ENCODE results near the gene GNGT1. TPM values are rescaled to one million over a fixed set of nuclear protein-coding genes. Genes with fewer than 3 reads are reported as not detected.

Gene GNGT1
- total and polyA plus RNA-seq, 2 donors (not counting 3 experiments of a cell fraction or from before 2014, with no cell fraction given), result not detected

GRCh38 chr7:93941945-93942344 is 35.6 kb downstream of the GNGT1 start:
- no peaks in the 10 kb centered on the region for H3K27me3 ChIP-seq (ENCODE audit: control insufficient read depth in 2 of 2, insufficient read depth in 2 of 2, low read length in 2 of 2)
- ChIA-PET POLR2A (no interaction called here), CTCF (no interaction called here)
- H3K4me2 ChIP-seq (ENCODE audit: insufficient read depth, low read length), result no peak overlapping the region
- H3K9me3 ChIP-seq (replicated peaks; ENCODE audit: control insufficient read depth, insufficient read depth, low read length), result no peaks in the 10 kb centered on the region
- intact Hi-C loops (cut with micrococcal nuclease), result loop anchor here (10.0 kb wide), 1 partner anchor 1307 kb away; no protein-coding TSS in a partner anchor
- FAIRE-seq (no peak), DNase-seq (ENCODE audit: low read depth, low spot score) (no peak)
- BruUV-seq (replicated peaks), result no TSS peak
- no peaks in the 10 kb centered on the region for H4K20me1 ChIP-seq (replicated peaks; ENCODE audit: control insufficient read depth, extremely low read depth, insufficient read depth, low read length)
- H3K4me1 ChIP-seq (ENCODE audit: control insufficient read depth, extremely low read depth, insufficient read depth, low read length), result peaks cover 70% of the 10 kb centered on the region
- TF ChIP-seq EZH2 (IDR thresholded peaks at IDR 0.05; ENCODE audit: borderline replicate concordance, low read depth, low read length, severe bottlenecking) (no peak), JUN (IDR thresholded peaks at IDR 0.05; ENCODE audit: borderline replicate concordance, insufficient read depth, insufficient read length, low read depth) (no peak), MYC (IDR thresholded peaks at IDR 0.05; ENCODE audit: low read depth, low read length) (no peak), POLR2AphosphoS5 (IDR thresholded peaks at IDR 0.05; ENCODE audit: insufficient read depth, low read depth, low read length) (no peak), GATA2 (IDR thresholded peaks at IDR 0.05; ENCODE audit: insufficient read depth, insufficient read length, low read depth, low read length) (no peak), FOS (IDR thresholded peaks at IDR 0.05; ENCODE audit: borderline replicate concordance, insufficient read depth, low read length) (no peak), MAX (IDR thresholded peaks at IDR 0.05; ENCODE audit: insufficient read depth, insufficient read length) (no peak), POLR2A (IDR thresholded peaks at IDR 0.05; ENCODE audit: low read depth, low read length) (no peak)
- TF ChIP-seq, protein P1, sequence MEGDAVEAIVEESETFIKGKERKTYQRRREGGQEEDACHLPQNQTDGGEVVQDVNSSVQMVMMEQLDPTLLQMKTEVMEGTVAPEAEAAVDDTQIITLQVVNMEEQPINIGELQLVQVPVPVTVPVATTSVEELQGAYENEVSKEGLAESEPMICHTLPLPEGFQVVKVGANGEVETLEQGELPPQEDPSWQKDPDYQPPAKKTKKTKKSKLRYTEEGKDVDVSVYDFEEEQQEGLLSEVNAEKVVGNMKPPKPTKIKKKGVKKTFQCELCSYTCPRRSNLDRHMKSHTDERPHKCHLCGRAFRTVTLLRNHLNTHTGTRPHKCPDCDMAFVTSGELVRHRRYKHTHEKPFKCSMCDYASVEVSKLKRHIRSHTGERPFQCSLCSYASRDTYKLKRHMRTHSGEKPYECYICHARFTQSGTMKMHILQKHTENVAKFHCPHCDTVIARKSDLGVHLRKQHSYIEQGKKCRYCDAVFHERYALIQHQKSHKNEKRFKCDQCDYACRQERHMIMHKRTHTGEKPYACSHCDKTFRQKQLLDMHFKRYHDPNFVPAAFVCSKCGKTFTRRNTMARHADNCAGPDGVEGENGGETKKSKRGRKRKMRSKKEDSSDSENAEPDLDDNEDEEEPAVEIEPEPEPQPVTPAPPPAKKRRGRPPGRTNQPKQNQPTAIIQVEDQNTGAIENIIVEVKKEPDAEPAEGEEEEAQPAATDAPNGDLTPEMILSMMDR (IDR thresholded peaks at IDR 0.05; ENCODE audit: extremely low read depth in 1 of 2, insufficient read depth in 1 of 2, low read depth in 1 of 2, low read length in 2 of 2), result no peak
- no peak overlapping the region for H3K27ac ChIP-seq (ENCODE audit: insufficient read depth, low read depth, low read length)
- no peaks in the 10 kb centered on the region for H3K9me1 ChIP-seq (replicated peaks; ENCODE audit: control insufficient read depth, extremely low read depth, insufficient read depth, low read length)
- no peak overlapping the region for H3K4me3 ChIP-seq (replicated peaks in 1 of 3; ENCODE audit: insufficient read depth in 1 of 3, low read depth in 1 of 3, low read length in 3 of 3)
- dilution Hi-C loops (cut with MboI; ENCODE audit: extremely low pct_ligation_motif_present, low sequenced_read_pairs), result no loop called here
- H3K36me3 ChIP-seq (ENCODE audit: control insufficient read depth in 2 of 2, extremely low read depth in 1 of 2, insufficient read depth in 2 of 2, low read length in 2 of 2), result no peaks in the 10 kb centered on the region
- no peak overlapping the region for H3K9ac ChIP-seq (replicated peaks; ENCODE audit: extremely low read depth, insufficient read depth, low read length)
- H3K79me2 ChIP-seq (ENCODE audit: control insufficient read depth, insufficient read depth, low read length), result no peaks in the 10 kb centered on the region
- no peak overlapping the region for H2AFZ ChIP-seq (ENCODE audit: low read depth, low read length)

Measured in endothelial cell of umbilical vein (primary cell).